AG04449 (cell line): Measurements from ENCODE around the gene CD63.

ENCODE experiments used
- CTCF ChIA-PET: fragments of 350-600 bp; formaldehyde crosslinking; extraction: SDS; loops from one replicate; lab custom pipeline; 2021; ENCODE audit warnings: antibody characterized with exemption; lab: Yijun Ruan, JAX
- POLR2A ChIA-PET: fragments of 400-600, 350-600 bp; formaldehyde crosslinking; extraction: SDS; loops from one replicate; lab custom pipeline; 2020; ENCODE audit warnings: antibody characterized with exemption, inconsistent platforms; lab: Yijun Ruan, JAX
- DNase-seq: peaks from one replicate; pipeline ENCODE4 v3.0.0-alpha.2; 2010; ENCODE audit warnings: low read depth, low spot score
- H3K4me3 ChIP-seq: 2 replicates; pipeline ENCODE4 v1.5.1; 2011; ENCODE audit warnings: low read depth, mild to moderate bottlenecking, control low read depth, low read length
- CTCF ChIP-seq: IDR thresholded peaks from one replicate; pipeline ENCODE4 v1.5.1; 2011; ENCODE audit warnings: mild to moderate bottlenecking, moderate library complexity, low read length, control low read depth, inconsistent platforms; ENCODE audit not compliant: insufficient read depth; ENCODE audit errors: missing control alignments

CD63 gene

GRCh38 chr12:55746913-55747231, 18.1 kb upstream of the CD63 start:
- H3K4me3 ChIP-seq, result no peak overlapping the region
- CTCF ChIA-PET, result interaction anchor here (1.1 to 8.5 kb wide), 8 partner anchors 9 to 283 kb away, joined by 3 to 60 read pairs (median 4); no protein-coding TSS in a partner anchor
- DNase-seq, result no peak
- POLR2A ChIA-PET, result interaction anchor here (0.9 to 1.1 kb wide), 2 partner anchors 10 to 82 kb away, joined by 3 read pairs; partner anchors contain the start of gene DNAJC14
- TF ChIP-seq CTCF, result no peak

GRCh38 chr12:55746174-55746912, 17.5 kb upstream of the CD63 start:
- CTCF ChIA-PET, result interaction anchor here (1.0 to 8.5 kb wide), 7 partner anchors 9 to 284 kb away, joined by 3 to 60 read pairs (median 10); no protein-coding TSS in a partner anchor
- TF ChIP-seq CTCF, result no peak
- no peak overlapping the region for H3K4me3 ChIP-seq
- POLR2A ChIA-PET, result interaction anchor here (0.7 to 1.4 kb wide), 4 partner anchors 10 to 85 kb away, joined by 3 to 4 read pairs (median 3); partner anchors contain the start of genes CD63 and DNAJC14
- DNase-seq, result no peak

- POLR2A ChIA-PET, result interaction anchor here (0.5 to 3.2 kb wide), 6 partner anchors 8 to 85 kb away, joined by 3 to 15 read pairs (median 4); partner anchors contain the start of genes CD63 and DNAJC14
These were observed 16.8 kb upstream of the CD63 start for GRCh38 chr12:55745361-55746173.

GRCh38 chr12:55744340-55745030, 15.7 kb upstream of the CD63 start:
- peak overlapping the region; percentile 75 for H3K4me3 ChIP-seq
- no peak for TF ChIP-seq CTCF
- CTCF ChIA-PET, result interaction anchor here (0.9 to 8.5 kb wide), 15 partner anchors 7 to 297 kb away, joined by 3 to 60 read pairs (median 5); partner anchors contain the start of genes DGKA and MMP19
- POLR2A ChIA-PET, result interaction anchor here (0.5 to 3.2 kb wide), 3 partner anchors 9 to 50 kb away, joined by 3 to 15 read pairs (median 3); partner anchors contain the start of gene CD63
- no peak for DNase-seq

More at GRCh38 chr12:55745361-55746173, 16.8 kb upstream of the CD63 start:
- DNase-seq, result no peak
- H3K4me3 ChIP-seq, result peak overlapping the region; percentile 43
- CTCF ChIA-PET, result interaction anchor here (0.8 to 8.5 kb wide), 11 partner anchors 8 to 284 kb away, joined by 3 to 60 read pairs (median 5); partner anchors contain the start of gene MMP19
- TF ChIP-seq CTCF, result no peak

GRCh38 chr12:55743406-55744339, 14.9 kb upstream of the CD63 start:
- no peak for DNase-seq
- POLR2A ChIA-PET, result interaction anchor here (0.6 to 3.2 kb wide), 6 partner anchors 10 to 297 kb away, joined by 3 to 15 read pairs (median 3); partner anchors contain the start of genes CD63, ORMDL2 and SARNP
- TF ChIP-seq CTCF, result peak; percentile 30
- CTCF ChIA-PET, result interaction anchor here (0.7 to 8.5 kb wide), 15 partner anchors 6 to 298 kb away, joined by 3 to 60 read pairs (median 4); partner anchors contain the start of genes DGKA, MMP19 and SARNP
- H3K4me3 ChIP-seq, result peak overlapping the region; percentile 75
